ENCODE results near the gene DTX4. TPM values are rescaled to one million over a fixed set of nuclear protein-coding genes. Genes with fewer than 3 reads are reported as not detected.

The DTX4 gene
- total RNA-seq, 4 donors from 2014 or later: 9.6 to 29.3 (median 17.5) TPM

DNA sequence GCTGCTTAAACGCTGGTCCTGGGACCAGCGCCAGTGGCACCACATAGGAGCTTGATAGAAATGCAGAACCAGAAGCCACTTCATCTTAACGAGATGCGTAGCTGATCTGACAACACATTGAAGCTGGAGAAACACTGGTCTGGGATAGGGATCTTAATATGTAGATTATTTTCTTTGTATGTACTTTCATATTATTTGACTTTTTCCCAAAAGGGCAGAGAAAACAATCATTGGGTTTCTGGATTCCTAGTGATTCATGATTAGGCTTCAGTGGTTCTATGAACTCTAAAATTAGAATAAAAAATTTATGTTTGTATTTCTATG lies 28.5 kb downstream of the DTX4 start:
- Histone ChIP-seq H3K36me3 (peaks cover 8 to 32% of the 10 kb centered on the region in 2 donors), H3K4me3 (replicated peaks in 1 of 3) (no peak overlapping the region), H3K27ac (no peak overlapping the region), H3K27me3 (no peaks in the 10 kb centered on the region), H3K4me1 (peaks cover 7 to 8% of the 10 kb centered on the region in 2 donors), H3K9me3 (no peaks in the 10 kb centered on the region)
- intact Hi-C loops (cut with DNase I): no loop called here
- no peak for DNase-seq
- no peak for TF ChIP-seq POLR2A (IDR thresholded peaks at IDR 0.05)
- TF ChIP-seq, protein P1, sequence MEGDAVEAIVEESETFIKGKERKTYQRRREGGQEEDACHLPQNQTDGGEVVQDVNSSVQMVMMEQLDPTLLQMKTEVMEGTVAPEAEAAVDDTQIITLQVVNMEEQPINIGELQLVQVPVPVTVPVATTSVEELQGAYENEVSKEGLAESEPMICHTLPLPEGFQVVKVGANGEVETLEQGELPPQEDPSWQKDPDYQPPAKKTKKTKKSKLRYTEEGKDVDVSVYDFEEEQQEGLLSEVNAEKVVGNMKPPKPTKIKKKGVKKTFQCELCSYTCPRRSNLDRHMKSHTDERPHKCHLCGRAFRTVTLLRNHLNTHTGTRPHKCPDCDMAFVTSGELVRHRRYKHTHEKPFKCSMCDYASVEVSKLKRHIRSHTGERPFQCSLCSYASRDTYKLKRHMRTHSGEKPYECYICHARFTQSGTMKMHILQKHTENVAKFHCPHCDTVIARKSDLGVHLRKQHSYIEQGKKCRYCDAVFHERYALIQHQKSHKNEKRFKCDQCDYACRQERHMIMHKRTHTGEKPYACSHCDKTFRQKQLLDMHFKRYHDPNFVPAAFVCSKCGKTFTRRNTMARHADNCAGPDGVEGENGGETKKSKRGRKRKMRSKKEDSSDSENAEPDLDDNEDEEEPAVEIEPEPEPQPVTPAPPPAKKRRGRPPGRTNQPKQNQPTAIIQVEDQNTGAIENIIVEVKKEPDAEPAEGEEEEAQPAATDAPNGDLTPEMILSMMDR (IDR thresholded peaks at IDR 0.05): no peak
- WGBS, 2 donors: 59 to 78% methylated on average over 4 of the region's 4 CpGs

DNA sequence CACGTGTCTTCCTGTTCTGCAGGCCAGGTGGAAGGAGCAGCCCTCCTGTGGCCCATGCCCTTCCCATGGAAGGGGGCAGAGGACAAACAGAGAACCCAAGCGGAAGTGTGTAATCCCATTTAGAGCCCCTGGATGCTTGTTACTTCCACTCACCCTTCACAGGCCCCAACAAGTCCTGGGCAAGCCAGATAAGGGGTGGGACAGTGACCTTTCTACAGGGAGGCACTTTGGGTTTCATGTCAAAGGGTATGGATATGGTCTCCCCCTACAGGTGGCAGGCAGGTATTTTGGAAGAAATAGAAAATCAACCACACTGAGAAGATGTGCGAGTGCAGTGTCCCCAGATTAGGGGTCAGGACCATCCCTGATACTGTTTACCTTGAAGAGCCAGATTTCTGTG lies 29.4 kb downstream of the DTX4 start:
- no peaks in the 10 kb centered on the region for H3K27me3 ChIP-seq
- no peak overlapping the region for H3K4me3 ChIP-seq (replicated peaks in 1 of 3)
- peaks cover 11 to 25% of the 10 kb centered on the region in 2 donors for H3K36me3 ChIP-seq
- intact Hi-C loops (cut with DNase I): no loop called here
- 96 to 100% methylated on average over 3 of the region's 3 CpGs for WGBS, 2 donors
- H3K27ac ChIP-seq: no peak overlapping the region
- no peaks in the 10 kb centered on the region for H3K9me3 ChIP-seq
- TF ChIP-seq, protein P1 (IDR thresholded peaks at IDR 0.05): peak in 1 of 6 experiments; percentile 6
- no peak for TF ChIP-seq POLR2A (IDR thresholded peaks at IDR 0.05)
- DNase-seq: no peak
- H3K4me1 ChIP-seq: peaks cover 7 to 8% of the 10 kb centered on the region in 2 donors

DNA sequence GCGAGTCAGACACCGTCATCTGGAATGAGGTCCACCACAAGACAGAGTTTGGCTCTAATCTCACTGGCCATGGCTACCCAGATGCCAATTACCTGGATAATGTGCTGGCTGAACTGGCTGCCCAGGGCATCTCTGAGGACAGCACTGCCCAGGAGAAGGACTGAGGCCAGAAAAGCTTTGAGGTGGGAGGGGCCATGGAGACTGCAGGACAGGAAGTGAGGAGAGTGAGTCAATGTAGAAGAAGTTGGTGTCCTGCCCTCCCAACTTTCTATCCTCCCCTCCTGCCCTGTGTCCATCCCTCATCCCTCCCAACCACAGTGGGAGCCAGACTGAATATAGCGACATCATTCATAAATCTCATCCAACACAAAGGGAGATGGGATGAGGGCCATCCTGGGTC lies 32.8 kb downstream of the DTX4 start:
- peaks cover 11 to 19% of the 10 kb centered on the region in 2 donors for H3K36me3 ChIP-seq
- TF ChIP-seq, protein P1 (IDR thresholded peaks at IDR 0.05): no peak
- TF ChIP-seq POLR2A (IDR thresholded peaks at IDR 0.05): no peak
- no peak overlapping the region for H3K27ac ChIP-seq
- no peak overlapping the region for H3K4me3 ChIP-seq (replicated peaks in 1 of 3)
- no peaks in the 10 kb centered on the region for H3K9me3 ChIP-seq
- H3K4me1 ChIP-seq: peaks cover 8 to 23% of the 10 kb centered on the region in 2 donors
- no peak for DNase-seq
- WGBS, 2 donors: 96 to 100% methylated on average over 3 of the region's 3 CpGs
- H3K27me3 ChIP-seq: no peaks in the 10 kb centered on the region
- intact Hi-C loops (cut with DNase I): loop anchor here (5.0 kb wide), 1 partner anchor 32 kb away; the partner anchor contains the start of gene DTX4

DNA sequence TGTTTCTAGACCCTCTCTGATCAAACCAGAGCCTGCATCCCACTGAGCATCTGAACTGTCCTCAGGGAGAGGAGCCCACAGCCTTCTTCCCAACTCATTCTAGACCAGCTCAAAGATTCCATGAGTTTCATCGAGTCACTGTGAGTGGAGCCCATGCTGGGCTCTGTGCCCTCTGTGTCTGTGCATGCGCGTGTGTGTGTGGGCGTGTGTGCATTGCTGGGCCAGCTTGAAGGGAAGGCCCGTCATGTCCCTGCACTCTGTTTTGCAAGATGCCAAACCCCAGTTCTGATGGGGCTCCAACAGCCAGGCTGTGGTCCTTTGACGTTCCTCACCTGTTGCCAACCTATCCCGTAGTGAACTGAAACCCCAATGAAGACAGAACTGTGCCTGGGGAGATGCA lies 33.7 kb downstream of the DTX4 start:
- TF ChIP-seq, protein P1 (IDR thresholded peaks at IDR 0.05): no peak
- TF ChIP-seq POLR2A (IDR thresholded peaks at IDR 0.05): no peak
- Histone ChIP-seq H3K27ac (no peak overlapping the region), H3K36me3 (peaks cover 11 to 19% of the 10 kb centered on the region in 2 donors), H3K4me1 (peaks cover 8 to 26% of the 10 kb centered on the region in 2 donors), H3K27me3 (no peaks in the 10 kb centered on the region), H3K4me3 (replicated peaks in 1 of 3) (no peak overlapping the region), H3K9me3 (no peaks in the 10 kb centered on the region)
- 89 to 99% methylated on average over 7 of the region's 7 CpGs for WGBS, 2 donors
- intact Hi-C loops (cut with DNase I): loop anchor here (5.0 kb wide), 1 partner anchor 33 kb away; the partner anchor contains the start of gene DTX4
- DNase-seq: no peak

DNA sequence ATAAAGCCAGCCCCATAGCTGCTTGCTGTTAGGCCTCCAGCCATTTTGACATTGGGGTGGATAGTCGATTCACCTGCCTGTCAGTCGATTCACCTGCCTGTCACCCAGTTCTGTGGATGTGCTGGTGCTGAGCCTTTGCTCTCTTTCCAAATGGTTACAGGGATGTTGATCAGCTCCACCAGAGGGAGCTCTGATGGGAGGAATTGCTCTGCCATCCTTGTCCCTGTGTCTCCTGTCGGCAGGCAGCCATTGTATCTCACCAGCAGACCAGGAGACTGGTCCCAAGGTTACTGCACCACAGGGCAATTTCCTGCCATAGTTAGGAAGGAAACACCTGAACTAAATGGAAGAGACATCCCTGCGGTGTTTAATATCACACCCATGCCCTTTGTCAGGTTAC lies 34.7 kb downstream of the DTX4 start:
- TF ChIP-seq POLR2A (IDR thresholded peaks at IDR 0.05): no peak
- TF ChIP-seq, protein P1 (IDR thresholded peaks at IDR 0.05): peak in 5 of 6 experiments; percentile 22 to 48 (median 44)
- no peak overlapping the region for H3K4me3 ChIP-seq (replicated peaks in 1 of 3)
- no peaks in the 10 kb centered on the region for H3K27me3 ChIP-seq
- peaks cover 11 to 12% of the 10 kb centered on the region in 2 donors for H3K36me3 ChIP-seq
- peak overlapping the region in 2 of 3 donors; percentile 54 to 64 for H3K27ac ChIP-seq
- intact Hi-C loops (cut with DNase I): loop anchor here (5.0 kb wide), 1 partner anchor 34 kb away; the partner anchor contains the start of gene DTX4
- WGBS, 2 donors: 63 to 76% methylated on average over 4 of the region's 4 CpGs
- H3K9me3 ChIP-seq: no peaks in the 10 kb centered on the region
- H3K4me1 ChIP-seq: peaks cover 8 to 26% of the 10 kb centered on the region in 2 donors
- DNase-seq: peak; percentile 36 to 49

Measured in thyroid gland (tissue), 4 donors.